ELF-1 (cell line): ENCODE measurements around the gene SETD1A.

Experiments used
- DNase-seq: peaks from one replicate; pipeline ENCODE4 v3.0.0-alpha.2; 2016; ENCODE audit warnings: low read depth, low spot score

The SETD1A gene

GRCh38 chr16:30957456-30958174, at the start of gene SETD1A:
SETD1A (plus strand) TSS chr16:30957754; CDS start chr16:30958732, 978 bp downstream.
- DNase-seq = peak; percentile 96

GRCh38 chr16:30910427-30911029, 47.0 kb upstream of the SETD1A start:
- no peak for DNase-seq

- no peak for DNase-seq
Measured at GRCh38 chr16:30912794-30913412, 44.7 kb upstream of the SETD1A start.

- no peak for DNase-seq
Measured at GRCh38 chr16:30914830-30915229, 42.7 kb upstream of the SETD1A start.

- DNase-seq = no peak
Measured at GRCh38 chr16:30918614-30919013, 38.9 kb upstream of the SETD1A start.

GRCh38 chr16:30920891-30921290, 36.7 kb upstream of the SETD1A start:
- DNase-seq = no peak

GRCh38 chr16:30921459-30921747, 36.2 kb upstream of the SETD1A start:
- DNase-seq = no peak

GRCh38 chr16:30921748-30922419, 35.7 kb upstream of the SETD1A start:
- peak; percentile 98 for DNase-seq

- DNase-seq = peak; percentile 100
Measured at GRCh38 chr16:30922420-30922959, 35.1 kb upstream of the SETD1A start.

GRCh38 chr16:30922960-30923535, 34.5 kb upstream of the SETD1A start:
- DNase-seq = peak; percentile 100

GRCh38 chr16:30923554-30924075, 33.9 kb upstream of the SETD1A start, which contains the start of gene FBXL19:
FBXL19 (plus strand) TSS chr16:30923572; CDS start chr16:30925755, 2,183 bp downstream.
- no peak for DNase-seq

- DNase-seq = peak; percentile 42
Measured at GRCh38 chr16:30924076-30924912, 33.3 kb upstream of the SETD1A start.

- DNase-seq = no peak
Measured at GRCh38 chr16:30924913-30925631, 32.5 kb upstream of the SETD1A start.

GRCh38 chr16:30925632-30925987, 31.9 kb upstream of the SETD1A start:
- no peak for DNase-seq

GRCh38 chr16:30925995-30926811, 31.4 kb upstream of the SETD1A start:
- DNase-seq = no peak

GRCh38 chr16:30926937-30927788, 30.4 kb upstream of the SETD1A start:
- no peak for DNase-seq

GRCh38 chr16:30927789-30928378, 29.7 kb upstream of the SETD1A start:
- DNase-seq = peak; percentile 95

- no peak for DNase-seq
Measured at GRCh38 chr16:30928390-30928789, 29.2 kb upstream of the SETD1A start.
